IMR-90 (cell line): ENCODE data around the gene TMEM200A. TPM values are rescaled to one million over a fixed set of nuclear protein-coding genes. Genes with fewer than 3 reads are reported as not detected.

Source experiments
- ATAC-seq: fragments of 200-7000 bp; cut with Tn5 transposase; 2 replicates; pipeline ENCODE4 v1.9.1; 2020; ENCODE audit warnings: low read depth, mild to moderate bottlenecking, moderate library complexity
- BruUV-seq: library from RNA; stranded (reverse); fragments of 400-500 nt; replicated peaks from 2 replicates; lab custom pipeline; 2021; lab: Mats Ljungman, UMichigan
- CTCF ChIA-PET: fragments of 300-600 bp; formaldehyde crosslinking; extraction: SDS; loops from one replicate; lab custom pipeline; 2021; ENCODE audit warnings: antibody characterized with exemption; lab: Yijun Ruan, JAX
- POLR2A ChIA-PET: fragments of 300-600 bp; sonication (Branson Sonifier 250); formaldehyde crosslinking; loops from one replicate; lab custom pipeline; 2022; ENCODE audit warnings: antibody characterized with exemption; ENCODE audit not compliant: unreplicated experiment; lab: Charles Lee
- DNase-seq: peaks from one replicate; pipeline ENCODE4 v3.0.0; 2013
- H2AFZ ChIP-seq: replicated peaks from 2 replicates; pipeline ENCODE3; 2013; ENCODE audit warnings: low read length, mild to moderate bottlenecking; ENCODE audit not compliant: poor library complexity
- H2AK5ac ChIP-seq: 2 replicates; pipeline ENCODE4 v1.6.1; 2013; ENCODE audit warnings: low read depth, low read length, inconsistent platforms
- H2AK9ac ChIP-seq: replicated peaks from 2 replicates; pipeline ENCODE3; 2013; ENCODE audit warnings: mild to moderate bottlenecking, low read depth, low read length, moderate library complexity; ENCODE audit not compliant: poor library complexity
- H2BK120ac ChIP-seq: 2 replicates; pipeline ENCODE4 v1.6.1; 2013; ENCODE audit warnings: low read depth, low read length, inconsistent platforms
- H2BK15ac ChIP-seq: 3 replicates; pipeline ENCODE4 v1.6.1; 2013; ENCODE audit warnings: low read depth, low read length, inconsistent platforms
- H2BK20ac ChIP-seq: 2 replicates; pipeline ENCODE4 v1.6.1; 2013; ENCODE audit warnings: low read depth, mild to moderate bottlenecking, inconsistent platforms, low read length, moderate library complexity
- H2BK5ac ChIP-seq: 2 replicates; pipeline ENCODE4 v1.6.1; 2013; ENCODE audit warnings: mild to moderate bottlenecking, low read depth, low read length, inconsistent platforms; ENCODE audit not compliant: poor library complexity, severe bottlenecking
- H3K14ac ChIP-seq: replicated peaks from 2 replicates; pipeline ENCODE4 v1.6.1; 2013; ENCODE audit warnings: low read depth, low read length, inconsistent platforms
- H3K18ac ChIP-seq: 2 replicates; pipeline ENCODE4 v1.6.1; 2013; ENCODE audit warnings: low read depth, low read length, control low read depth
- H3K23ac ChIP-seq: 2 replicates; pipeline ENCODE4 v1.6.1; 2013; ENCODE audit warnings: low read depth, low read length, inconsistent platforms
- H3K27ac ChIP-seq: 2 replicates; pipeline ENCODE4 v1.5.1; 2013; ENCODE audit warnings: mild to moderate bottlenecking, control low read depth, low read length; ENCODE audit not compliant: insufficient read depth
- H3K27me3 ChIP-seq: 2 replicates; pipeline ENCODE4 v1.6.1; 2013; ENCODE audit warnings: low read length; ENCODE audit not compliant: control insufficient read depth, insufficient read depth
- H3K36me3 ChIP-seq: 2 replicates; pipeline ENCODE4 v1.6.1; 2013; ENCODE audit warnings: low read length, mixed read lengths; ENCODE audit not compliant: control insufficient read depth, insufficient read depth
- H3K4ac ChIP-seq: 2 replicates; pipeline ENCODE4 v1.6.1; 2013; ENCODE audit warnings: low read depth, low read length, inconsistent platforms
- H3K4me1 ChIP-seq: 2 replicates; pipeline ENCODE4 v1.6.1; 2013; ENCODE audit warnings: low read length, mixed read lengths; ENCODE audit not compliant: control insufficient read depth, insufficient read depth
- H3K4me2 ChIP-seq: 2 replicates; pipeline ENCODE4 v1.6.1; 2013; ENCODE audit warnings: low read depth, mild to moderate bottlenecking, control low read depth, low read length, moderate library complexity
- H3K4me3 ChIP-seq: 2 replicates; pipeline ENCODE4 v1.5.1; 2013; ENCODE audit warnings: low read depth, mild to moderate bottlenecking, control low read depth, low read length, moderate library complexity; ENCODE audit not compliant: insufficient read depth
- H3K56ac ChIP-seq: 2 replicates; pipeline ENCODE4 v1.6.1; 2013; ENCODE audit warnings: low read length, inconsistent platforms; ENCODE audit not compliant: insufficient read depth; ENCODE audit errors: extremely low read depth
- H3K79me1 ChIP-seq, 2 experiments: 2 replicates each; pipeline ENCODE4 v1.6.1; 2013; ENCODE audit warnings: low read length in 2 of 2, inconsistent platforms in 1 of 2, low read depth in 1 of 2
- H3K9ac ChIP-seq: 2 replicates; pipeline ENCODE4 v1.6.1; 2013; ENCODE audit warnings: low read depth, low read length, control low read depth
- H3K9me1 ChIP-seq: 2 replicates; pipeline ENCODE4 v1.6.1; 2013; ENCODE audit warnings: low read length, inconsistent platforms; ENCODE audit not compliant: insufficient read depth
- H3K9me3 ChIP-seq: 2 replicates; pipeline ENCODE4 v1.6.1; 2013; ENCODE audit warnings: low read length; ENCODE audit not compliant: control insufficient read depth, insufficient read depth
- H4K20me1 ChIP-seq: 2 replicates; pipeline ENCODE4 v1.6.1; 2013; ENCODE audit warnings: low read length, inconsistent platforms; ENCODE audit not compliant: insufficient read depth
- H4K5ac ChIP-seq: 2 replicates; pipeline ENCODE4 v1.6.1; 2013; ENCODE audit warnings: mild to moderate bottlenecking, low read depth, low read length, control low read depth
- H4K8ac ChIP-seq, 2 experiments: 2 replicates each; pipeline ENCODE4 v1.6.1; 2013; ENCODE audit warnings: low read depth in 2 of 2, low read length in 2 of 2, control low read depth in 1 of 2, inconsistent platforms in 1 of 2
- H4K91ac ChIP-seq: 2 replicates; pipeline ENCODE4 v1.6.1; 2013; ENCODE audit warnings: low read depth, low read length, inconsistent platforms; ENCODE audit not compliant: insufficient read depth
- BHLHE40 ChIP-seq: fragments of 150-350 bp; IDR thresholded peaks from 2 replicates; pipeline ENCODE4 v1.6.1; 2016; ENCODE audit warnings: mild to moderate bottlenecking, low read depth, low read length
- FOS ChIP-seq: fragments of 150-350 bp; IDR thresholded peaks from 2 replicates; pipeline ENCODE4 v1.6.1; 2016; ENCODE audit warnings: low read depth, low read length
- MAFK ChIP-seq: IDR thresholded peaks from 2 replicates; pipeline ENCODE4 v1.6.1; 2012; ENCODE audit warnings: low read depth, low read length, improper control_type of control experiment
- WGBS, 2 experiments: methylation state at CpG; one replicate each; pipeline versions ENCODE4 v1.1.5 to v1.1.7; 2013; ENCODE audit warnings: missing lambda C conversion rate in 2 of 2; ENCODE audit not compliant: insufficient read length in 1 of 2; ENCODE audit errors: extremely low coverage in 2 of 2; 5-methylcytosine and 5-hydroxymethylcytosine counted together
- dilution Hi-C: fragments of 300-500 bp; cut with HindIII; formaldehyde crosslinking; loops from one replicate; pipeline ENCODE4 v1.14.3; 2018; ENCODE audit warnings: low sequenced_read_pairs; ENCODE audit not compliant: unreplicated experiment
- in situ Hi-C: fragments of 300-500 bp; cut with MboI; formaldehyde crosslinking; loops from 3 replicates; pipeline ENCODE4 v1.14.3; 2019; ENCODE audit warnings: low sequenced_read_pairs, inconsistent platforms, mixed read lengths
- intact Hi-C: fragments of 100-400 bp; cut with micrococcal nuclease; formaldehyde crosslinking; loops from 2 replicates; pipeline ENCODE4 v1.10.0; 2022
- polyA plus RNA-seq, 3 experiments: library from polyadenylated mRNA; depleted of rRNA; stranded (reverse); fragments of >200 nt; gene quantifications; 2 replicates each; pipeline ENCODE4 v1.2.3, GENCODE V29; 2012; ENCODE audit warnings: low replicate concordance in 1 of 3
- total RNA-seq: library from RNA; depleted of rRNA; stranded (reverse); fragments of >200 nt; gene quantifications from 2 replicates; pipeline ENCODE4 v1.2.3, GENCODE V29; 2012
- TF ChIP-seq, protein P1 (sequence below): fragments of 150-350 bp; IDR thresholded peaks from 2 replicates; pipeline ENCODE4 v1.6.1; 2017; ENCODE audit warnings: mild to moderate bottlenecking, antibody characterized with exemption, low read length, low read depth

TMEM200A gene
- total and polyA plus RNA-seq, 2 of the 4 experiments (the other 2 are of a cell fraction): 22.8 to 37.1 TPM

DNA sequence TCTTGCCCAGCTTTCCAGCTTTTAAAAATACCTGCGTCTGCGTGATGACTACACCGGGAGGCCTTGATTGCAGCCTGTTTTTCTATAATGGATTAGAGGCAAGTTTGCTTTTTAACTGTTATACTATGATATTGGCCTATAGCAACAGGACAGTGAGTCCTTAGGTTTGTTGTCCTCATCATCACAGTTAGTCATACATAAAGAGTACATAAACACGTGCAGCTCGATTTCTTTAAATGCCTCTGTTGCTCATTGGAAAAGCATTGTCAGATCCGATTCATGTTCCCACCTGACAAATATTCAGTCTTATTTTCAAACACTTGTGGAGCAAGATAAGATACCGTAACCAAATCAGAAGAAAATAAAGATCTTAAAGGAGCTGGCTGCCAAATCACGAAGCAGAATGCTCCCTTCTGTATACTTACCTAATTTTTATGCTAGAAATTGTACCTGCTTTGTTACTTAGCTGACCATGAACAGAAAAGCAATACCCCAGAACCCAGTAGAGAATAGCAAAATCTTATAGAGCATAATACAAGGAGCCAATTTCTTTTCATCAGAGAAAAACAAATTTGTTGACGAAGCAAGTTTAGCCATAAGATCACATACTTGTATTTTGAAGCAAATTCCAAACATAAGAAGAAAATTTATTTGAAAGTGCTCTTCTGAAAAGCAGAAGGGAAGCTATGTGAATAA lies 100.4 kb downstream of the TMEM200A start:
- H2BK15ac ChIP-seq: no peak overlapping the region
- intact Hi-C loops: no loop called here
- TF ChIP-seq FOS (peak; percentile 48), MAFK (no peak), BHLHE40 (peak; percentile 93)
- TF ChIP-seq, protein P1, sequence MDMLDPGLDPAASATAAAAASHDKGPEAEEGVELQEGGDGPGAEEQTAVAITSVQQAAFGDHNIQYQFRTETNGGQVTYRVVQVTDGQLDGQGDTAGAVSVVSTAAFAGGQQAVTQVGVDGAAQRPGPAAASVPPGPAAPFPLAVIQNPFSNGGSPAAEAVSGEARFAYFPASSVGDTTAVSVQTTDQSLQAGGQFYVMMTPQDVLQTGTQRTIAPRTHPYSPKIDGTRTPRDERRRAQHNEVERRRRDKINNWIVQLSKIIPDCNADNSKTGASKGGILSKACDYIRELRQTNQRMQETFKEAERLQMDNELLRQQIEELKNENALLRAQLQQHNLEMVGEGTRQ: 0 out of 2 replicates have a peak, but pooled peaks have one; percentile 10
- no peak overlapping the region for H3K56ac ChIP-seq
- no peak overlapping the region for H3K4ac ChIP-seq
- H3K14ac ChIP-seq: no peak overlapping the region
- ATAC-seq: peak; percentile 29; the same call in 1 of the 2 replicates
- no peak overlapping the region for H3K4me3 ChIP-seq
- H2AFZ ChIP-seq: no peak overlapping the region
- peak; percentile 64 for DNase-seq
- dilution Hi-C loops: no loop called here
- no peak overlapping the region for H2AK9ac ChIP-seq
- 11% methylated on average over 3 of the region's 9 CpGs; no CpG with 5 or more reads in 1 of the 2 experiments for WGBS, 2 experiments
- H3K9me1 ChIP-seq: no peaks in the 10 kb centered on the region
- no peak overlapping the region for H4K8ac ChIP-seq
- no peak overlapping the region for H2BK20ac ChIP-seq
- H3K27me3 ChIP-seq: no peaks in the 10 kb centered on the region
- BruUV-seq: no TSS peak
- no peak overlapping the region for H3K4me2 ChIP-seq
- no peak overlapping the region for H3K18ac ChIP-seq
- POLR2A ChIA-PET: no interaction called here
- H4K91ac ChIP-seq: no peak overlapping the region
- H4K20me1 ChIP-seq: no peaks in the 10 kb centered on the region
- 0 out of 2 replicates have a peak, but pooled peaks cover 2% of the 10 kb centered on the region for H3K4me1 ChIP-seq
- no peak overlapping the region for H2BK120ac ChIP-seq
- H3K9ac ChIP-seq: no peak overlapping the region
- no peak overlapping the region for H4K5ac ChIP-seq
- H3K9me3 ChIP-seq: no peaks in the 10 kb centered on the region
- in situ Hi-C loops: no loop called here
- no peaks in the 10 kb centered on the region for H3K36me3 ChIP-seq
- H2AK5ac ChIP-seq: no peak overlapping the region
- H2BK5ac ChIP-seq: no peak overlapping the region
- no peak overlapping the region for H3K27ac ChIP-seq
- CTCF ChIA-PET: interaction anchor here (0.8 kb wide), 1 partner anchor 13 kb away, joined by 3 read pairs; no protein-coding TSS in a partner anchor
- H3K23ac ChIP-seq: no peak overlapping the region
- no peaks in the 10 kb centered on the region for H3K79me1 ChIP-seq
